ENCODE measurements around the gene MTA1.
A peak's percentile ranks its signal among the peaks of the same experiment; 100 is the strongest.

MTA1 gene

DNA sequence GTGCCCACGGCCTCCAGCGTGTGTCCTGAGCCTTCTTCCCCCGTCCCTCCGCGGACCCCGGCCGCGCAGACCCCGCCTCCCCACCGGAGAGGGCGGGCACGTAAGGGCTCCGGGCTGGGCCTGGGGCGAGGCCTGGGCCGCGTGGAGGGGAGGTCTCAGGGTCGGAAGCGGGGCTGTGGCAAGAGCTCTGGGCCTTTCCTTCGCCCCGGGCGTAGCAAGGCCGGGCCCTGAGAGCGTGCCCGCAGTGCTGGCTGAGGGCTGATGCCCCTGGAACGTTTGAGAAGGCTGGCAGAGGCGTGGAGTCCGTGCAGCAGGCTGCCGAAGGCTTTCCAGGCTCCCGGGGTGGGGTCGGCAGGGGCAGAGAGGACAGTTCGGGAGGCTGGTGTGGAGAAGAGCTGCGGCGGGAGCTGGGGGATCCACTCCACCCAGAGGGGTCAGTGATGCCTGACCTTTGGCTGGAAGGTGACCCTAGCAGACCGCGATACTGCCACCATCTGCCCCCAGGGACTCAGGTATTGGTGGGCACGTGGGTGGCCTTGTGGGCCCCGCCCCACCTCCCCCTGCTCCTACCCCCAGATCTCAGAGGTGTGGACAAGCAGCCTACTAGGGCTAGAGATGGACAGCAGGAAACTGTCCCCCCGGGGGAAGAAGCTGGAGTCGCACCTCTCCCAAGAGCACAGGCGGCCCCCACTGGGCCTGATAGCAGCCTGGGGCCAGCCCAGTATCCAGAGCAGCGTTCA lies 20.7 kb upstream of the MTA1 start:
- Histone ChIP-seq H3K9me3 (ENCODE audit: control insufficient read depth in 1 of 2, low read length in 2 of 2) (peaks cover 0 to 3% of the 10 kb centered on the region in 2 donors), H3K27ac (ENCODE audit: low read length) (no peak overlapping the region), H3K4me3 (ENCODE audit: low read depth in 1 of 2, low read length in 2 of 2) (peak overlapping the region; percentile 66 to 83), H3K27me3 (ENCODE audit: low read depth, low read length) (no peaks in the 10 kb centered on the region), H3K4me1 (ENCODE audit: control insufficient read depth in 1 of 2, insufficient read depth in 2 of 2, low read length in 2 of 2) (peaks cover 10 to 23% of the 10 kb centered on the region in 2 donors), H3K36me3 (ENCODE audit: control insufficient read depth in 1 of 2, insufficient read depth in 2 of 2, low read length in 2 of 2) (peaks cover 7 to 25% of the 10 kb centered on the region in 2 donors)

DNA sequence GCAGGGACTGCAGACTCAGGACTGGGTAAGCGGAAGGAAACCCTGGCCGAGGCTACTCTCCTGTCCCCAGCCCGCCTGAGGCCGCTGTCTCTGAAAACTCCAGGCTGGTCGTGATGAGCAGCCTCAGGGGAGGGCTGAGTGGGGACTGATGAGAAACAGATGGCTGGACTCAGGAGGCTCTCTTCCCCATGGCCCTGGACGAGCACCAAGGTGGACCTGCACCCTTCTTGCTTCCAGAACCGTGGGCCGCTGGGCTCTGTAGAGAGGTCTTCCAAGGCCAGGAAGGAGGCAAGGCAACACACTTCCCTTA lies 20.2 kb upstream of the MTA1 start:
- Histone ChIP-seq H3K27me3 (ENCODE audit: low read depth, low read length) (no peaks in the 10 kb centered on the region), H3K36me3 (ENCODE audit: control insufficient read depth in 1 of 2, insufficient read depth in 2 of 2, low read length in 2 of 2) (peaks cover 7 to 23% of the 10 kb centered on the region in 2 donors), H3K4me1 (ENCODE audit: control insufficient read depth in 1 of 2, insufficient read depth in 2 of 2, low read length in 2 of 2) (peaks cover 10 to 23% of the 10 kb centered on the region in 2 donors), H3K4me3 (ENCODE audit: low read depth in 1 of 2, low read length in 2 of 2) (peak overlapping the region; percentile 66 to 83), H3K9me3 (ENCODE audit: control insufficient read depth in 1 of 2, low read length in 2 of 2) (peaks cover 0 to 3% of the 10 kb centered on the region in 2 donors), H3K27ac (ENCODE audit: low read length) (no peak overlapping the region)

DNA sequence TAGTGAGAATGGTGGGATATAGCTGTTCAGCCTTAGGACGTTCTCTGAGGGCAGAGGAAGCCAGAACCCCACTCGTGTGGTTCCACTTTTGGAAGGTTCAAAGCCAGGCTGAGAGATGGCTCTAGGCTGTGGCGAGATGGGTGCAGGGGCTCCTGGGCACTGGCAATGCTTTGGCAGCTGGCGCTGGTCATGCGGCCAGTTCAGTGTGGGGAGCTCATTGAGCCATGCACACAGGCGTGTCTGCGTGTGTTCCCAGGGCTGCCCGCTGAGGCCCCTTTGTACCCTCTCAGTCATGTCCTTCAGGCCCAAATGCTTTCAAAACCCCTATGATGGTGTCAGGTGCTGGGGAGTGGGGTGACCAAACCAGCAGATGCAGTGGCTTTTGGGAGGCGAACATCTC lies 19.6 kb upstream of the MTA1 start:
- Histone ChIP-seq H3K27ac (ENCODE audit: low read length) (no peak overlapping the region), H3K4me1 (ENCODE audit: control insufficient read depth in 1 of 2, insufficient read depth in 2 of 2, low read length in 2 of 2) (peaks cover 10 to 23% of the 10 kb centered on the region in 2 donors), H3K36me3 (ENCODE audit: control insufficient read depth in 1 of 2, insufficient read depth in 2 of 2, low read length in 2 of 2) (peaks cover 7 to 17% of the 10 kb centered on the region in 2 donors), H3K27me3 (ENCODE audit: low read depth, low read length) (no peaks in the 10 kb centered on the region), H3K4me3 (ENCODE audit: low read depth in 1 of 2, low read length in 2 of 2) (peak overlapping the region in 1 of 2 donors; percentile 83), H3K9me3 (ENCODE audit: control insufficient read depth in 1 of 2, low read length in 2 of 2) (peaks cover 0 to 7% of the 10 kb centered on the region in 2 donors)

DNA sequence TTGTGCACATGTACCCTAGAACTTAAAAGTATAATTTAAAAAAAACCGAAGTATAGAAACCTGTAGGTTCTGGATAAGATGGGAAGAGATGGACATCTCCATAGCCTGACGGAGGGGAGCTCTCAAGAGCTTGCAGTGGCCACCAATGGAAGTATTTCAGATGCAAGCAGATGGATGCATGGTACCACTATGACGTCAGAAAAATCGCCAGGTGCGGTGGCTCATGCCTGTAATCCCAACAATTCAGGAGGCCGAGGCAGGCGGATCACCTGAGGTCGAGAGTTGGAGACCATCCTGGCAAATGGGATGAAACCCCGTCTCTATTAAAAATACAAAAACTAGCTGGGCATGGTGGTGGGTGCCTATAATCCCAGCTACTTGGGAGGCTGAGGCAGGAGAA lies 17.9 kb upstream of the MTA1 start:
- H3K9me3 ChIP-seq (ENCODE audit: control insufficient read depth in 1 of 2, low read length in 2 of 2) = peaks cover 0 to 11% of the 10 kb centered on the region in 2 donors
- no peak overlapping the region for H3K27ac ChIP-seq (ENCODE audit: low read length)
- H3K36me3 ChIP-seq (ENCODE audit: control insufficient read depth in 1 of 2, insufficient read depth in 2 of 2, low read length in 2 of 2) = peaks cover 7 to 15% of the 10 kb centered on the region in 2 donors
- H3K4me1 ChIP-seq (ENCODE audit: control insufficient read depth in 1 of 2, insufficient read depth in 2 of 2, low read length in 2 of 2) = peaks cover 10 to 23% of the 10 kb centered on the region in 2 donors
- no peaks in the 10 kb centered on the region for H3K27me3 ChIP-seq (ENCODE audit: low read depth, low read length)
- H3K4me3 ChIP-seq (ENCODE audit: low read depth in 1 of 2, low read length in 2 of 2) = no peak overlapping the region

DNA sequence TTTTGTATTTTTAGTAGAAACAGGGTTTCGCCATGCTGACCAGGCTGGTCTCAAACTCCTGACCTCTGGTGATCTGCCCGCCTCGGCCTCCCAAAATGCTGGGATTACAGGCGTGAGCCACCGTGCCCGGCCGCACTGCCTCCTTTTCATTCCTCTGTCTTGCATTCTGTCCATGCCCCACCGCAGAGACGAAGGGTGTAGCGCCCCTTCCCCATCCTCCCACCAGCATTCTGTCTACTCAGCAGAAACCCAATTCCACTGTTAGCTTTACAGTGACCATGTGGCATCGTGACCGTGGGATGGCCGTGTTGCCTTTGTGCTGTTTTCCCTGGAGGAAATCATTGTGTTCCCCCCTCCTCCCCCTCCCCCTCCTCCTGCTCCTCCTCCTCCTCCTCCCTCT lies 11.0 kb upstream of the MTA1 start:
- Histone ChIP-seq H3K4me3 (ENCODE audit: low read depth in 1 of 2, low read length in 2 of 2) (no peak overlapping the region), H3K27ac (ENCODE audit: low read length) (no peak overlapping the region), H3K9me3 (ENCODE audit: control insufficient read depth in 1 of 2, low read length in 2 of 2) (peaks cover 0 to 8% of the 10 kb centered on the region in 2 donors), H3K27me3 (ENCODE audit: low read depth, low read length) (peaks cover 9% of the 10 kb centered on the region), H3K36me3 (ENCODE audit: control insufficient read depth in 1 of 2, insufficient read depth in 2 of 2, low read length in 2 of 2) (no peaks in the 10 kb centered on the region), H3K4me1 (ENCODE audit: control insufficient read depth in 1 of 2, insufficient read depth in 2 of 2, low read length in 2 of 2) (peaks cover 0 to 11% of the 10 kb centered on the region in 2 donors)

DNA sequence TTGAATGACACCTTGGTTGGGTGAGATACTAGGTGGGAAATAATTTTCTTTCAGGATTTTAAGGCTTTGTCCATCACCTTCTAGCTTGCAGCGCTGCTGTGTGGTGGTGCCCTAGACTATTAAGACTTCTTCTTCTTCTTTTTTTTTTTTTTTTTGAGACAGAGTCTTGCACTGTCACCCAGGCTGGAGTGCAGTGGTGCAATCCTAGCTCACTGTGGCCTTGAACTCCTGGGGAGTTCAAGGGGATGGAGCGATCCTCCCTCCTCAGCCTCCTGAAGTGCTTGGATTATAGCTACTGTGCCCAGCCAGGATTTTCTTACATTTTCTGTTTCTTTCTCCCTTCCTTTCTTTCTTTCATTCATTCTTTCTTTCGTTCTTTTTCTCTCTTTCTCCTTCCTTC lies 10.3 kb upstream of the MTA1 start:
- peaks cover 0 to 8% of the 10 kb centered on the region in 2 donors for H3K9me3 ChIP-seq (ENCODE audit: control insufficient read depth in 1 of 2, low read length in 2 of 2)
- H3K36me3 ChIP-seq (ENCODE audit: control insufficient read depth in 1 of 2, insufficient read depth in 2 of 2, low read length in 2 of 2) = no peaks in the 10 kb centered on the region
- H3K27ac ChIP-seq (ENCODE audit: low read length) = no peak overlapping the region
- no peak overlapping the region for H3K4me3 ChIP-seq (ENCODE audit: low read depth in 1 of 2, low read length in 2 of 2)
- H3K27me3 ChIP-seq (ENCODE audit: low read depth, low read length) = peaks cover 9% of the 10 kb centered on the region
- peaks cover 0 to 11% of the 10 kb centered on the region in 2 donors for H3K4me1 ChIP-seq (ENCODE audit: control insufficient read depth in 1 of 2, insufficient read depth in 2 of 2, low read length in 2 of 2)

DNA sequence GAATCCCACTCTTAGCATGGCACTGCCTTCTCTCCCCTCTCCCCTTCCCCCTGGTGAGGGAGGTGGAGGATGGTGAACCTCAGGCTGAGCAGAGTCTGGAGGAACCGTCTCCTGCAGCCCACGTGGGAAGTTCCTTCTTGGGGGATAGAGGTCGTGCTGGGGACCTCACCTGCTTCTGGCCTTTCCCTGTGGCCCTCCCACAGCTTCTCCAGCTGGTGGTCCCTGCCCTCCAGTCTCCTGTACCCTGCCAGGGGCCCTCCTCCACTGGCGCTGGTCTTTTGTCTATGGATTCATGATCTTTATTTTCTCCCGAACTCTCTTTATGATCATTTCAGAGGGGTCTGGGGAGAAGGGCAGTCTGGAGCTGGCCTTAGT lies 9.0 kb upstream of the MTA1 start:
- Histone ChIP-seq H3K27me3 (ENCODE audit: low read depth, low read length) (peaks cover 9% of the 10 kb centered on the region), H3K4me3 (ENCODE audit: low read depth in 1 of 2, low read length in 2 of 2) (peak overlapping the region in 1 of 2 donors; percentile 34)

DNA sequence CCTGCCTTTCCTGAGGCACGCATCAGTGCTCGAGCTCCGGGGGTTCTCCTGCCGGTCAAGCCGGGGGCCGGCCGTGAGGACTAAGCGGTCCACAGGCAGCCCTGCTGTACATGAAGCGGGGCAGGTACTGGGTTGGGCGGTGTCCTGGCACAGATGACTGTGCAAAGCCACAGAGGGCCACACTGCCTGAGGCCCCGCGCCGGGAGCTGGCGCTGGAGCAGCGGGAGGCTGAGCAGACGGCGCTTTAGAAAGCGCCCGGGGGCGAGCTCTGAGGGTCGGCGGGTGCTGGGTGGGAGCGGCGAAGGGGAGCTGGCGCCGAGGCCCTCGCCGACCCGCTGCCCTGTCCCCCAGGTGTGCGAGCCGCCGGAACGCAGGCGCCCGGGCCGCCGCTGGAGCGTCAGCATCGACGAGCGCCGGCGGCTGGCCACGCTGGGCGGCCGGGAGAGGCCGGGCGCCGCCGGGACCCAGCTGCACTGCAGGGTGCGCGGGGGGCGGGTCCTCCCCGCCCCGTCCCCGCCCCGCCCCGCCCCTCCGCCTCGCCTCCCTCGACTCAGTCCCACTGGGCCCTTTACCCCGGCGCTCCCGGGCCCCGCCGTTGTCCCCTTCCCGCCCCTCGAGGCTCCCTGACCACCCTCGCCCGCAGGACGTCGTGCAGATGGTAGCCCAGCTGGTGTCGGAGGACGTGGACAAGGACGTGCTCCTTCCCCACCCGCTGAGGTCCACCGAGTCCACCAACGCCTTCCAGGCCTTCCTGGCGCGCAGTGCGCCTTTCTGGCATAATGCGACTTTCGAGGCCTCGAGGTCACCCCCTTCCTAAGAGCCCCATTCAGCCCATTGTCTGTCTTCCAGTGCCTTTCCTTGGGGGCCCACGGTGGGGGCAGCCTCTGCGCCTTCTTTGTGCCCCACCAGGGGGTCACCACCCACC lies 8.3 kb upstream of the MTA1 start:
- no peaks in the 10 kb centered on the region for H3K9me3 ChIP-seq (ENCODE audit: control insufficient read depth in 1 of 2, low read length in 2 of 2)
- H3K4me3 ChIP-seq (ENCODE audit: low read depth in 1 of 2, low read length in 2 of 2) = peak overlapping the region in 1 of 2 donors; percentile 34
- H3K4me1 ChIP-seq (ENCODE audit: control insufficient read depth in 1 of 2, insufficient read depth in 2 of 2, low read length in 2 of 2) = peaks cover 0 to 17% of the 10 kb centered on the region in 2 donors
- peaks cover 9% of the 10 kb centered on the region for H3K27me3 ChIP-seq (ENCODE audit: low read depth, low read length)
- no peak overlapping the region for H3K27ac ChIP-seq (ENCODE audit: low read length)
- H3K36me3 ChIP-seq (ENCODE audit: control insufficient read depth in 1 of 2, insufficient read depth in 2 of 2, low read length in 2 of 2) = no peaks in the 10 kb centered on the region

More for the DNA sequence above, 9.0 kb upstream of the MTA1 start:
- Histone ChIP-seq H3K27ac (ENCODE audit: low read length) (no peak overlapping the region), H3K9me3 (ENCODE audit: control insufficient read depth in 1 of 2, low read length in 2 of 2) (no peaks in the 10 kb centered on the region), H3K4me1 (ENCODE audit: control insufficient read depth in 1 of 2, insufficient read depth in 2 of 2, low read length in 2 of 2) (peaks cover 0 to 17% of the 10 kb centered on the region in 2 donors), H3K36me3 (ENCODE audit: control insufficient read depth in 1 of 2, insufficient read depth in 2 of 2, low read length in 2 of 2) (no peaks in the 10 kb centered on the region)

DNA sequence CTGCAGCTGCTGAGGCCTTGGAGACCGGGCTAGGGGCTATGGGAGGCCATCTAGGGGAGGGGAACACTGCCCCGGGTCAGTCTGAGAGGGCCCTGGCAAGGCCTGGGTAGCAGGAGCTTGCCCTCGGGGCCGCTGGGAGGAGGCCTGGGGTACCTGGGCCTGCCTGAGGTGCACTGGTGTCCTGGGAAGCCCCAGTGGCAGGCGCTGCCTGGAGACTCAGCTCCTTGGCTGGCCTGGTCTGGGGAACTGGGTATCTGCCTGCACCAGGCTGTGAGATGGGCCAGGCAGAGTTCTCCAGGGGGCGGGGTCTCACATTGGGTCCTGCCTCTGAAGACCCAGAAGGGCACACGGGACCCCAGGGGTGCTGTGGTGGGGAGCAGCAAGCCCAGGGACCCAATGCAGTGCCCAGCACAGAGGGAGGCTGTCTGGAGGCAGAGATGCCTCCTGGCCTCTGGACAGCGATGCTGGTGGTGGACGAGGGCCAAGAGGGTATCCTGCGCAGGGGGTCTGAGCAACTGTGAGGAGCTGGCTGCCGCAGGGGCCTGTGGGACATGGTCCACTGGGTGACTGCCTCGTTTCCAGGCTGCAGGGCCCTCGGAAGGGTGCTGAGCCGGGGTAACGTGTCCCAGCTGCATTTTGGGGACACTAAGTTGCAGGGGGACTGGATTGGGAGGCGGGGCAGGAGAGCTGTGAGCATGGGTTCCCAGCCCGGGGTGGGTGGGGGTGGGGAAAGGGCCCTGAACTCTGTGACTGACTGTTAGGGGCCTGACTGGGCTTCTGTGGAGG lies 7.4 kb upstream of the MTA1 start:
- peaks cover 0 to 17% of the 10 kb centered on the region in 2 donors for H3K4me1 ChIP-seq (ENCODE audit: control insufficient read depth in 1 of 2, insufficient read depth in 2 of 2, low read length in 2 of 2)
- H3K36me3 ChIP-seq (ENCODE audit: control insufficient read depth in 1 of 2, insufficient read depth in 2 of 2, low read length in 2 of 2) = no peaks in the 10 kb centered on the region
- peaks cover 9% of the 10 kb centered on the region for H3K27me3 ChIP-seq (ENCODE audit: low read depth, low read length)
- no peak overlapping the region for H3K27ac ChIP-seq (ENCODE audit: low read length)
- H3K4me3 ChIP-seq (ENCODE audit: low read depth in 1 of 2, low read length in 2 of 2) = peak overlapping the region in 1 of 2 donors; percentile 28
- H3K9me3 ChIP-seq (ENCODE audit: control insufficient read depth in 1 of 2, low read length in 2 of 2) = no peaks in the 10 kb centered on the region

DNA sequence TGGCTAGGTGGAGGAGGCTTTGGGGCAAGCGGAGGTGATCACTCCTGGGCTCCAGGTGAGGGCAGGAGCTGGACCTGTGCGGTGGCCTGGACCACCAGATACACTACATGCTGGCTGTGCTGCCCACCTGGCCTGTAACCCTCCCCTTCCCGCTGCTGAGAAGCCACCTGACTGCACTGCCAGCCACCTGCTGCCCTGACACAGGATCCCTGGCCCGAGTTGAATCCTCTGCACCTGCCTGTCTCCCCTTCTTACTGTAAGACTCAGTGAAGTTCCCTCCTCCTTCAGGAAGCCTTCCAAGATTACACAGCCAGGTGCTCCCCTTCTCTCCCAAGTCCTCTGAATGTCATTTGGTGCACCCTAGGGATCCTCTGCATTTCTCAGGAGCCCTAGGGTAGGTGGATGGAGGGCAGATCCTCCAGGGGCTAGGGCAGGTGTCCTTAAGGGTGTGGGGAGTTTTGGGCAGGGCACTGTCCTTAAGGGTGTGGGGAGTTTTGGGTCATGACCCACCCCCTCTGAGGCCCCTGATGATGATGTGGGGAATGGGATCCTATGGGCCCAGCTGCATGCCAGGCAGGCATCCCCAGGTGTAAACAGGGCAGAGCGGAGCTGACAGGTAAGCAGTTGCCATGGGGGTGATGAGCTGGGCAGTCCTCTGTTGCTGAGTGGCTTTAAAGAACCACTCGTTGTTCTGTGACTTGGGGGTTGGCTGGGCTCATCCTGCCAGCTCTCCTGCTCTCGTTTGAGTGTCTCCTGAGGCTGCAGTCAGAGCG lies 6.7 kb upstream of the MTA1 start:
- peaks cover 0 to 17% of the 10 kb centered on the region in 2 donors for H3K4me1 ChIP-seq (ENCODE audit: control insufficient read depth in 1 of 2, insufficient read depth in 2 of 2, low read length in 2 of 2)
- no peak overlapping the region for H3K27ac ChIP-seq (ENCODE audit: low read length)
- H3K4me3 ChIP-seq (ENCODE audit: low read depth in 1 of 2, low read length in 2 of 2) = no peak overlapping the region
- no peaks in the 10 kb centered on the region for H3K9me3 ChIP-seq (ENCODE audit: control insufficient read depth in 1 of 2, low read length in 2 of 2)
- no peaks in the 10 kb centered on the region for H3K36me3 ChIP-seq (ENCODE audit: control insufficient read depth in 1 of 2, insufficient read depth in 2 of 2, low read length in 2 of 2)
- H3K27me3 ChIP-seq (ENCODE audit: low read depth, low read length) = peaks cover 9% of the 10 kb centered on the region

Measured in muscle layer of duodenum (tissue), 2 donors.